GM23338 (cell line): ENCODE measurements around the gene RANGRF. TPM values are rescaled to one million over a fixed set of nuclear protein-coding genes. Genes with fewer than 3 reads are reported as not detected.

Experiments used
- ATAC-seq: fragments of 200-7000 bp; cut with Tn5 transposase; 3 replicates; pipeline ENCODE4 v1.9.1; 2020
- DNase-seq: peaks from one replicate; pipeline ENCODE4 v3.0.0-alpha.2; 2015; ENCODE audit warnings: low spot score
- H2AFZ ChIP-seq: fragments of 200-600 bp; sonication (generic); 2 replicates; pipeline ENCODE4 v1.8.0; 2016; ENCODE audit warnings: antibody characterized with exemption, mild to moderate bottlenecking, moderate library complexity
- H3F3A ChIP-seq: fragments of 200-600 bp; sonication (generic); replicated peaks from 2 replicates; pipeline ENCODE4 v1.8.0; 2017; ENCODE audit warnings: antibody characterized with exemption, mixed run types, low read depth
- H3K27ac ChIP-seq: fragments of 200-600 bp; sonication (generic); 2 replicates; pipeline ENCODE4 v1.6.1; 2016; ENCODE audit warnings: low read depth
- H3K27me3 ChIP-seq: fragments of 200-600 bp; sonication (generic); 2 replicates; pipeline ENCODE4 v1.8.0; 2016; ENCODE audit warnings: mild to moderate bottlenecking, mixed run types, moderate library complexity; ENCODE audit not compliant: insufficient read depth
- H3K36me3 ChIP-seq: fragments of 200-600 bp; sonication (generic); 2 replicates; pipeline ENCODE4 v1.8.0; 2016; ENCODE audit warnings: mild to moderate bottlenecking; ENCODE audit not compliant: insufficient read depth
- H3K4me1 ChIP-seq: fragments of 200-600 bp; sonication (generic); 2 replicates; pipeline ENCODE4 v1.8.0; 2016; ENCODE audit warnings: mild to moderate bottlenecking, moderate library complexity; ENCODE audit not compliant: insufficient read depth
- H3K4me2 ChIP-seq: fragments of 200-600 bp; sonication (generic); 2 replicates; pipeline ENCODE4 v1.7.1; 2017; ENCODE audit warnings: mixed run types
- H3K4me3 ChIP-seq: fragments of 200-600 bp; sonication (generic); 2 replicates; pipeline ENCODE4 v1.6.1; 2016; ENCODE audit warnings: mixed run types
- H3K79me2 ChIP-seq: fragments of 200-600 bp; sonication (generic); replicated peaks from 2 replicates; pipeline ENCODE4 v1.8.0; 2017; ENCODE audit warnings: mild to moderate bottlenecking; ENCODE audit not compliant: insufficient read depth
- H3K9me2 ChIP-seq: fragments of 200-600 bp; sonication (generic); 2 replicates; pipeline ENCODE4 v1.8.0; 2017; ENCODE audit not compliant: insufficient read depth
- H4K20me1 ChIP-seq: fragments of 200-600 bp; sonication (generic); replicated peaks from 2 replicates; pipeline ENCODE4 v1.8.0; 2017; ENCODE audit warnings: mild to moderate bottlenecking; ENCODE audit not compliant: insufficient read depth
- H3K27ac Mint-ChIP-seq: 2 replicates; pipeline ENCODE4 v1.8.0; 2020; ENCODE audit warnings: inconsistent platforms, mild to moderate bottlenecking, moderate library complexity, mixed read lengths
- H3K27me3 Mint-ChIP-seq: 3 replicates; pipeline ENCODE4 v1.8.0; 2022; ENCODE audit warnings: low read depth, mild to moderate bottlenecking, moderate library complexity, mixed read lengths, inconsistent platforms; ENCODE audit not compliant: insufficient read depth, poor library complexity
- H3K36me3 Mint-ChIP-seq: 3 replicates; pipeline ENCODE4 v1.8.0; 2021; ENCODE audit warnings: low read depth, mild to moderate bottlenecking, inconsistent platforms, moderate library complexity, mixed read lengths
- H3K4me1 Mint-ChIP-seq: 3 replicates; pipeline ENCODE4 v1.8.0; 2020; ENCODE audit warnings: mild to moderate bottlenecking, inconsistent platforms, mixed read lengths
- H3K4me3 Mint-ChIP-seq: 3 replicates; pipeline ENCODE4 v1.8.0; 2021; ENCODE audit warnings: moderate library complexity, mild to moderate bottlenecking, inconsistent platforms, mixed read lengths
- H3K9me3 Mint-ChIP-seq: 3 replicates; pipeline ENCODE4 v1.8.0; 2020; ENCODE audit warnings: moderate library complexity, mild to moderate bottlenecking, inconsistent platforms, mixed read lengths
- EZH2 ChIP-seq: fragments of 200-600 bp; sonication (generic); IDR thresholded peaks from one replicate; pipeline ENCODE4 v1.8.0; 2017; ENCODE audit warnings: antibody characterized with exemption, mild to moderate bottlenecking, low read depth; ENCODE audit not compliant: unreplicated experiment
- JUNB ChIP-seq: IDR thresholded peaks from one replicate; pipeline ENCODE4 v1.6.1; 2016; ENCODE audit warnings: antibody characterized with exemption; ENCODE audit not compliant: unreplicated experiment
- NANOG ChIP-seq: IDR thresholded peaks from 2 replicates; pipeline ENCODE4 v1.6.1; 2016; ENCODE audit warnings: antibody characterized with exemption, borderline replicate concordance
- STAT1 ChIP-seq: IDR thresholded peaks from one replicate; pipeline ENCODE4 v1.6.1; 2016; ENCODE audit warnings: antibody characterized with exemption; ENCODE audit not compliant: unreplicated experiment
- ZNF114 ChIP-seq: fragments of 250-450 bp; sonication (Bioruptor Pico); IDR thresholded peaks from 2 replicates; pipeline ENCODE4 v1.5.0; 2020; ENCODE audit warnings: mild to moderate bottlenecking, moderate library complexity
- ZNF331 ChIP-seq: fragments of 250-450 bp; sonication (Bioruptor Pico); IDR thresholded peaks from 2 replicates; pipeline ENCODE4 v1.5.0; 2020; ENCODE audit warnings: low read depth, mild to moderate bottlenecking, moderate library complexity
- polyA plus RNA-seq: library from polyadenylated mRNA; unstranded; fragments of >200 nt; fragmentation: Nextera tagmentation; extraction: Ambion mirVana; gene quantifications from 2 replicates; pipeline ENCODE4 v1.2.1, GENCODE V29; 2016
- total RNA-seq: library from RNA; depleted of rRNA; stranded (reverse); fragments of >200 nt; shearing (Covaris generic); gene quantifications from 2 replicates; pipeline ENCODE4 v1.2.3, GENCODE V29; 2014
- TF ChIP-seq, protein P1 (sequence below), 2 experiments: fragments of 200-600 bp in 1 of 2; sonication (generic) in 1 of 2; conservative IDR thresholded peaks; 2 replicates each; pipeline versions ENCODE4 v1.5.1 to v1.6.1; 2016 to 2017; ENCODE audit warnings: antibody characterized with exemption in 2 of 2, low read depth in 2 of 2, mild to moderate bottlenecking in 2 of 2, moderate library complexity in 1 of 2
- TF ChIP-seq, protein P2 (sequence below): fragments of 250-450 bp; sonication (Bioruptor Pico); IDR thresholded peaks from 2 replicates; pipeline ENCODE4 v1.5.0; 2020; ENCODE audit warnings: mild to moderate bottlenecking, moderate library complexity
- TF ChIP-seq, protein P3 (sequence below): IDR thresholded peaks from 2 replicates; pipeline ENCODE4 v1.6.1; 2016; ENCODE audit warnings: antibody characterized with exemption

RANGRF gene
- total and polyA plus RNA-seq, 2 experiments from 2014 or later: 11.2 to 52.4 TPM

DNA sequence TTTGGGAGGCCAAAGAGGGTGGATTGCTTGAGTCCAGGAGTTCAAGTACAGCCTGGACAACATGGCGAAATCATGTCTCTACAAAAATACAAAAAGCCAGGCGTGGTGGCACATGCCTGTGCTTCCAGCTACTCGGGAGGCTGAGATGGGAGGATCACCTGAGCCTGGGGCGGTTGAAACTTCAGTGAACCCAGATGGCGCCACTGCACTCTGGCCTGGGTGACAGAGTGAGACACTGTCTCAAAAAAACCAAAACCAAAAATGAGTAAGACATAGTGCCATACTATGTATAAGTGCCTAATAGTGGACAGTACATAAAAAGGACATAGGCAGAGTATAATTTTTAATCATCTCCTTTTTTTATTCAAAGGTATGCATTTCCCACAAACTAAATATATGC is 44.6 kb upstream of the RANGRF start:
- no peaks in the 10 kb centered on the region for H3K4me1 ChIP-seq
- peaks cover 4% of the 10 kb centered on the region; the same call in 1 of the 2 replicates for H3K36me3 ChIP-seq
- peaks cover 50% of the 10 kb centered on the region for H3K79me2 ChIP-seq
- H2AFZ ChIP-seq: no peak overlapping the region
- peaks cover 16% of the 10 kb centered on the region for H3F3A ChIP-seq
- DNase-seq (no peak), ATAC-seq (no peak)
- no peak overlapping the region for H3K4me2 ChIP-seq
- no peaks in the 10 kb centered on the region for H3K4me1 Mint-ChIP-seq
- H3K27me3 ChIP-seq: no peaks in the 10 kb centered on the region
- H3K9me3 Mint-ChIP-seq: peaks cover 3% of the 10 kb centered on the region; the same call in 1 of the 3 replicates
- TF ChIP-seq, protein P1, sequence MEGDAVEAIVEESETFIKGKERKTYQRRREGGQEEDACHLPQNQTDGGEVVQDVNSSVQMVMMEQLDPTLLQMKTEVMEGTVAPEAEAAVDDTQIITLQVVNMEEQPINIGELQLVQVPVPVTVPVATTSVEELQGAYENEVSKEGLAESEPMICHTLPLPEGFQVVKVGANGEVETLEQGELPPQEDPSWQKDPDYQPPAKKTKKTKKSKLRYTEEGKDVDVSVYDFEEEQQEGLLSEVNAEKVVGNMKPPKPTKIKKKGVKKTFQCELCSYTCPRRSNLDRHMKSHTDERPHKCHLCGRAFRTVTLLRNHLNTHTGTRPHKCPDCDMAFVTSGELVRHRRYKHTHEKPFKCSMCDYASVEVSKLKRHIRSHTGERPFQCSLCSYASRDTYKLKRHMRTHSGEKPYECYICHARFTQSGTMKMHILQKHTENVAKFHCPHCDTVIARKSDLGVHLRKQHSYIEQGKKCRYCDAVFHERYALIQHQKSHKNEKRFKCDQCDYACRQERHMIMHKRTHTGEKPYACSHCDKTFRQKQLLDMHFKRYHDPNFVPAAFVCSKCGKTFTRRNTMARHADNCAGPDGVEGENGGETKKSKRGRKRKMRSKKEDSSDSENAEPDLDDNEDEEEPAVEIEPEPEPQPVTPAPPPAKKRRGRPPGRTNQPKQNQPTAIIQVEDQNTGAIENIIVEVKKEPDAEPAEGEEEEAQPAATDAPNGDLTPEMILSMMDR (conservative IDR thresholded peaks at IDR 0.05; ENCODE audit: low read depth in 2 of 2): peak; percentile 21 to 51; a peak in 3 of 4 replicates
- TF ChIP-seq JUNB: no peak
- H3K27ac ChIP-seq: no peak overlapping the region
- H3K36me3 Mint-ChIP-seq: peaks cover 33% of the 10 kb centered on the region
- H3K4me3 ChIP-seq: no peak overlapping the region
- peaks cover 12% of the 10 kb centered on the region for H3K27me3 Mint-ChIP-seq
- H3K4me3 Mint-ChIP-seq: no peak overlapping the region
- H3K27ac Mint-ChIP-seq: no peak overlapping the region
- no peaks in the 10 kb centered on the region for H3K9me2 ChIP-seq
- peaks cover 7% of the 10 kb centered on the region; the same call in 1 of the 2 replicates for H4K20me1 ChIP-seq

DNA sequence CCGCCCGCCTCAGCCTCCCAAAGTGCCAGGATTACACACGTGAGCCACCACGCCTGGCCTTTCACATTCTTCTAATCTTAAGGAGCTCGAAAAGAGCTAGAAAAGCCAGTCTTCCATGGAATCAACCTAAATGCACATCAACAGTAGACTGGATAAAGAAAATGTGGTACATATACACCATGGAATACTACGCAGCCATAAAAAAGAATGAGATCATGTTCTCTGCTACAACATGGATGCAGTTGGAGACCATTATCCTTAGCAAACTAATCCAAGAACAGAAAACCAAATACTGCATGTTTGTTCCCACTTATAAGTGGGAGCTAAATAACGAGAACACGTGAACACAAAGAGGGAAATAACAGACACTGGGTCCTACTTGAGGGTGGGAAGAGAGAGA is 43.7 kb upstream of the RANGRF start:
- ATAC-seq (no peak), DNase-seq (no peak)
- peaks cover 7% of the 10 kb centered on the region; the same call in 1 of the 2 replicates for H4K20me1 ChIP-seq
- H3K36me3 ChIP-seq: no peaks in the 10 kb centered on the region; the same call in 1 of the 2 replicates
- Mint-ChIP-seq H3K27me3 (peaks cover 18% of the 10 kb centered on the region), H3K36me3 (peaks cover 32% of the 10 kb centered on the region), H3K4me3 (no peak overlapping the region; the same call in 2 of the 3 replicates), H3K4me1 (no peaks in the 10 kb centered on the region; the same call in 2 of the 3 replicates), H3K9me3 (peaks cover 3% of the 10 kb centered on the region; the same call in 1 of the 3 replicates), H3K27ac (no peak overlapping the region)
- H3F3A ChIP-seq: peaks cover 16% of the 10 kb centered on the region
- peaks cover under 1% of the 10 kb centered on the region; the same call in 1 of the 2 replicates for H3K4me1 ChIP-seq
- no peak overlapping the region for H3K27ac ChIP-seq
- H3K4me2 ChIP-seq: no peak overlapping the region
- no peak overlapping the region for H3K4me3 ChIP-seq
- H3K27me3 ChIP-seq: no peaks in the 10 kb centered on the region
- no peak overlapping the region for H2AFZ ChIP-seq
- H3K9me2 ChIP-seq: no peaks in the 10 kb centered on the region
- peaks cover 56% of the 10 kb centered on the region for H3K79me2 ChIP-seq
- TF ChIP-seq EZH2 (no peak), ZNF331 (CRISPR knock-in tag) (no peak), STAT1 (no peak), JUNB (no peak), ZNF114 (CRISPR knock-in tag) (no peak), NANOG (no peak)
- TF ChIP-seq, protein P2, sequence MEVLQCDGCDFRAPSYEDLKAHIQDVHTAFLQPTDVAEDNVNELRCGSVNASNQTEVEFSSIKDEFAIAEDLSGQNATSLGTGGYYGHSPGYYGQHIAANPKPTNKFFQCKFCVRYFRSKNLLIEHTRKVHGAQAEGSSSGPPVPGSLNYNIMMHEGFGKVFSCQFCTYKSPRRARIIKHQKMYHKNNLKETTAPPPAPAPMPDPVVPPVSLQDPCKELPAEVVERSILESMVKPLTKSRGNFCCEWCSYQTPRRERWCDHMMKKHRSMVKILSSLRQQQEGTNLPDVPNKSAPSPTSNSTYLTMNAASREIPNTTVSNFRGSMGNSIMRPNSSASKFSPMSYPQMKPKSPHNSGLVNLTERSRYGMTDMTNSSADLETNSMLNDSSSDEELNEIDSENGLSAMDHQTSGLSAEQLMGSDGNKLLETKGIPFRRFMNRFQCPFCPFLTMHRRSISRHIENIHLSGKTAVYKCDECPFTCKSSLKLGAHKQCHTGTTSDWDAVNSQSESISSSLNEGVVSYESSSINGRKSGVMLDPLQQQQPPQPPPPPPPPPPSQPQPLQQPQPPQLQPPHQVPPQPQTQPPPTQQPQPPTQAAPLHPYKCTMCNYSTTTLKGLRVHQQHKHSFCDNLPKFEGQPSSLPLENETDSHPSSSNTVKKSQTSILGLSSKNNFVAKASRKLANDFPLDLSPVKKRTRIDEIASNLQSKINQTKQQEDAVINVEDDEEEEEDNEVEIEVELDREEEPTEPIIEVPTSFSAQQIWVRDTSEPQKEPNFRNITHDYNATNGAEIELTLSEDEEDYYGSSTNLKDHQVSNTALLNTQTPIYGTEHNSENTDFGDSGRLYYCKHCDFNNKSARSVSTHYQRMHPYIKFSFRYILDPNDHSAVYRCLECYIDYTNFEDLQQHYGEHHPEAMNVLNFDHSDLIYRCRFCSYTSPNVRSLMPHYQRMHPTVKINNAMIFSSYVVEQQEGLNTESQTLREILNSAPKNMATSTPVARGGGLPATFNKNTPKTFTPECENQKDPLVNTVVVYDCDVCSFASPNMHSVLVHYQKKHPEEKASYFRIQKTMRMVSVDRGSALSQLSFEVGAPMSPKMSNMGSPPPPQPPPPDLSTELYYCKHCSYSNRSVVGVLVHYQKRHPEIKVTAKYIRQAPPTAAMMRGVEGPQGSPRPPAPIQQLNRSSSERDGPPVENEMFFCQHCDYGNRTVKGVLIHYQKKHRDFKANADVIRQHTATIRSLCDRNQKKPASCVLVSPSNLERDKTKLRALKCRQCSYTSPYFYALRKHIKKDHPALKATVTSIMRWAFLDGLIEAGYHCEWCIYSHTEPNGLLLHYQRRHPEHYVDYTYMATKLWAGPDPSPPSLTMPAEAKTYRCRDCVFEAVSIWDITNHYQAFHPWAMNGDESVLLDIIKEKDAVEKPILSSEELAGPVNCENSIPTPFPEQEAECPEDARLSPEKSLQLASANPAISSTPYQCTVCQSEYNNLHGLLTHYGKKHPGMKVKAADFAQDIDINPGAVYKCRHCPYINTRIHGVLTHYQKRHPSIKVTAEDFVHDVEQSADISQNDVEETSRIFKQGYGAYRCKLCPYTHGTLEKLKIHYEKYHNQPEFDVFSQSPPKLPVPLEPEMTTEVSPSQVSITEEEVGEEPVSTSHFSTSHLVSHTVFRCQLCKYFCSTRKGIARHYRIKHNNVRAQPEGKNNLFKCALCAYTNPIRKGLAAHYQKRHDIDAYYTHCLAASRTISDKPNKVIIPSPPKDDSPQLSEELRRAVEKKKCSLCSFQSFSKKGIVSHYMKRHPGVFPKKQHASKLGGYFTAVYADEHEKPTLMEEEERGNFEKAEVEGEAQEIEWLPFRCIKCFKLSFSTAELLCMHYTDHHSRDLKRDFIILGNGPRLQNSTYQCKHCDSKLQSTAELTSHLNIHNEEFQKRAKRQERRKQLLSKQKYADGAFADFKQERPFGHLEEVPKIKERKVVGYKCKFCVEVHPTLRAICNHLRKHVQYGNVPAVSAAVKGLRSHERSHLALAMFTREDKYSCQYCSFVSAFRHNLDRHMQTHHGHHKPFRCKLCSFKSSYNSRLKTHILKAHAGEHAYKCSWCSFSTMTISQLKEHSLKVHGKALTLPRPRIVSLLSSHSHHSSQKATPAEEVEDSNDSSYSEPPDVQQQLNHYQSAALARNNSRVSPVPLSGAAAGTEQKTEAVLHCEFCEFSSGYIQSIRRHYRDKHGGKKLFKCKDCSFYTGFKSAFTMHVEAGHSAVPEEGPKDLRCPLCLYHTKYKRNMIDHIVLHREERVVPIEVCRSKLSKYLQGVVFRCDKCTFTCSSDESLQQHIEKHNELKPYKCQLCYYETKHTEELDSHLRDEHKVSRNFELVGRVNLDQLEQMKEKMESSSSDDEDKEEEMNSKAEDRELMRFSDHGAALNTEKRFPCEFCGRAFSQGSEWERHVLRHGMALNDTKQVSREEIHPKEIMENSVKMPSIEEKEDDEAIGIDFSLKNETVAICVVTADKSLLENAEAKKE (CRISPR knock-in tag): no peak
- TF ChIP-seq, protein P1 (conservative IDR thresholded peaks at IDR 0.05; ENCODE audit: low read depth in 2 of 2): no peak
- TF ChIP-seq, protein P3, sequence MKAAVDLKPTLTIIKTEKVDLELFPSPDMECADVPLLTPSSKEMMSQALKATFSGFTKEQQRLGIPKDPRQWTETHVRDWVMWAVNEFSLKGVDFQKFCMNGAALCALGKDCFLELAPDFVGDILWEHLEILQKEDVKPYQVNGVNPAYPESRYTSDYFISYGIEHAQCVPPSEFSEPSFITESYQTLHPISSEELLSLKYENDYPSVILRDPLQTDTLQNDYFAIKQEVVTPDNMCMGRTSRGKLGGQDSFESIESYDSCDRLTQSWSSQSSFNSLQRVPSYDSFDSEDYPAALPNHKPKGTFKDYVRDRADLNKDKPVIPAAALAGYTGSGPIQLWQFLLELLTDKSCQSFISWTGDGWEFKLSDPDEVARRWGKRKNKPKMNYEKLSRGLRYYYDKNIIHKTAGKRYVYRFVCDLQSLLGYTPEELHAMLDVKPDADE: no peak
